NCI-H524 treated with DMSO at 0.1 percent for 48 hours (cell line): ENCODE results near the gene RAD17.

Experiments
- DNase-seq: peaks from one replicate; lab custom pipeline; 2025; lab: John Stamatoyannopoulos, UW

RAD17 gene

GRCh38 chr5:69462170-69462569 lies 92.6 kb downstream of the RAD17 start:
- DNase-seq: no peak
